Skeletal muscle tissue (tissue), 4 donors: ENCODE measurements around the gene IDH3G. TPM values are rescaled to one million over a fixed set of nuclear protein-coding genes. Genes with fewer than 3 reads are reported as not detected.

Experiments
- H3K27ac ChIP-seq: one replicate; pipeline ENCODE4 v1.7.0; 2013; ENCODE audit warnings: mild to moderate bottlenecking, low read depth, low read length, inconsistent platforms
- H3K27me3 ChIP-seq, 3 donors: one replicate each; pipeline ENCODE4 v1.7.0; 2013; ENCODE audit warnings: low read length in 3 of 3; ENCODE audit not compliant: control insufficient read depth in 3 of 3, insufficient read depth in 3 of 3
- H3K36me3 ChIP-seq, 3 donors: one replicate each; pipeline ENCODE4 v1.7.0; 2013; ENCODE audit warnings: low read length in 3 of 3; ENCODE audit not compliant: control insufficient read depth in 3 of 3, insufficient read depth in 3 of 3
- H3K4me1 ChIP-seq, 3 donors: one replicate each; pipeline ENCODE4 v1.7.0; 2013; ENCODE audit warnings: low read length in 3 of 3, mild to moderate bottlenecking in 3 of 3; ENCODE audit not compliant: control insufficient read depth in 3 of 3, insufficient read depth in 3 of 3
- H3K4me3 ChIP-seq, 3 donors: one replicate each; pipeline ENCODE4 v1.7.0; 2013; ENCODE audit warnings: low read length in 3 of 3
- H3K9ac ChIP-seq, 3 donors: one replicate each; pipeline ENCODE4 v1.7.0; 2013; ENCODE audit warnings: low read length in 3 of 3, mild to moderate bottlenecking in 3 of 3, moderate library complexity in 2 of 3, low read depth in 1 of 3
- H3K9me3 ChIP-seq, 3 donors: one replicate each; pipeline ENCODE4 v1.7.0; 2013; ENCODE audit warnings: low read length in 3 of 3; ENCODE audit not compliant: control insufficient read depth in 3 of 3
- total RNA-seq: library from RNA; depleted of rRNA; stranded (reverse); fragments of >200 nt; gene quantifications from one replicate; pipeline ENCODE4 v1.2.3, GENCODE V29; 2014
- donor health status: Osteomylitis.

The IDH3G gene
- total RNA-seq, 1 donor from 2014 or later: 25.1 TPM

GRCh38 chrX:153803211-153804099 is 9.3 kb upstream of the IDH3G start:
- Histone ChIP-seq H3K36me3 (peaks cover 0 to 4% (median 3%) of the 10 kb centered on the region in 3 donors), H3K27ac (no peak overlapping the region), H3K9me3 (no peaks in the 10 kb centered on the region), H3K4me3 (no peak overlapping the region), H3K4me1 (peaks cover 4 to 13% (median 10%) of the 10 kb centered on the region in 3 donors), H3K27me3 (peaks cover 0 to under 1% (median 0%) of the 10 kb centered on the region in 3 donors), H3K9ac (no peak overlapping the region)

GRCh38 chrX:153802513-153803045 is 8.4 kb upstream of the IDH3G start:
- Histone ChIP-seq H3K36me3 (peaks cover 2 to 11% (median 11%) of the 10 kb centered on the region in 3 donors), H3K4me3 (no peak overlapping the region), H3K4me1 (peaks cover 4 to 13% (median 10%) of the 10 kb centered on the region in 3 donors), H3K9me3 (no peaks in the 10 kb centered on the region), H3K9ac (no peak overlapping the region), H3K27ac (no peak overlapping the region), H3K27me3 (no peaks in the 10 kb centered on the region)

- Histone ChIP-seq H3K36me3 (peaks cover 5 to 17% (median 13%) of the 10 kb centered on the region in 3 donors), H3K9me3 (no peaks in the 10 kb centered on the region), H3K27ac (no peak overlapping the region), H3K4me1 (peaks cover 4 to 13% (median 10%) of the 10 kb centered on the region in 3 donors), H3K27me3 (no peaks in the 10 kb centered on the region), H3K9ac (no peak overlapping the region), H3K4me3 (no peak overlapping the region)
Measured at GRCh38 chrX:153801669-153802068, 7.5 kb upstream of the IDH3G start.

GRCh38 chrX:153800746-153801145 is 6.6 kb upstream of the IDH3G start:
- Histone ChIP-seq H3K4me3 (no peak overlapping the region), H3K36me3 (peaks cover 7 to 17% (median 13%) of the 10 kb centered on the region in 3 donors), H3K27me3 (no peaks in the 10 kb centered on the region), H3K27ac (no peak overlapping the region), H3K4me1 (peaks cover 10 to 18% (median 18%) of the 10 kb centered on the region in 3 donors), H3K9me3 (no peaks in the 10 kb centered on the region), H3K9ac (no peak overlapping the region)

GRCh38 chrX:153800177-153800722 is 6.1 kb upstream of the IDH3G start:
- Histone ChIP-seq H3K36me3 (peaks cover 7 to 17% (median 13%) of the 10 kb centered on the region in 3 donors), H3K27me3 (no peaks in the 10 kb centered on the region), H3K9ac (peak overlapping the region in 1 of 3 donors; percentile 40), H3K4me1 (peaks cover 15 to 23% (median 22%) of the 10 kb centered on the region in 3 donors), H3K27ac (no peak overlapping the region), H3K9me3 (no peaks in the 10 kb centered on the region), H3K4me3 (no peak overlapping the region)

GRCh38 chrX:153799326-153799725 is 5.2 kb upstream of the IDH3G start:
- Histone ChIP-seq H3K9me3 (no peaks in the 10 kb centered on the region), H3K27ac (no peak overlapping the region), H3K4me1 (peaks cover 18 to 30% (median 25%) of the 10 kb centered on the region in 3 donors), H3K4me3 (no peak overlapping the region), H3K9ac (no peak overlapping the region), H3K36me3 (peaks cover 7 to 17% (median 13%) of the 10 kb centered on the region in 3 donors), H3K27me3 (no peaks in the 10 kb centered on the region)

GRCh38 chrX:153797415-153798015 is 3.3 kb upstream of the IDH3G start:
- H3K36me3 ChIP-seq: peaks cover 7 to 17% (median 13%) of the 10 kb centered on the region in 3 donors
- H3K4me3 ChIP-seq: no peak overlapping the region
- peaks cover 27 to 41% (median 36%) of the 10 kb centered on the region in 3 donors for H3K4me1 ChIP-seq
- no peak overlapping the region for H3K9ac ChIP-seq
- H3K27me3 ChIP-seq: no peaks in the 10 kb centered on the region
- no peaks in the 10 kb centered on the region for H3K9me3 ChIP-seq
- no peak overlapping the region for H3K27ac ChIP-seq

- Histone ChIP-seq H3K4me1 (peaks cover 38 to 55% (median 44%) of the 10 kb centered on the region in 3 donors), H3K9ac (peak overlapping the region; percentile 76 to 92 (median 81)), H3K27me3 (no peaks in the 10 kb centered on the region), H3K27ac (peak overlapping the region; percentile 90), H3K36me3 (peaks cover 7 to 17% (median 13%) of the 10 kb centered on the region in 3 donors), H3K9me3 (no peaks in the 10 kb centered on the region), H3K4me3 (peak overlapping the region; percentile 77 to 83 (median 78))
Measured at GRCh38 chrX:153794897-153795816, 982 bp upstream of the IDH3G start.

- Histone ChIP-seq H3K9ac (peak overlapping the region; percentile 81 to 93 (median 92)), H3K4me3 (peak overlapping the region; percentile 78 to 83 (median 82)), H3K4me1 (peaks cover 37 to 51% (median 38%) of the 10 kb centered on the region in 3 donors), H3K27ac (peak overlapping the region; percentile 90), H3K27me3 (no peaks in the 10 kb centered on the region), H3K36me3 (peaks cover 11 to 16% (median 15%) of the 10 kb centered on the region in 3 donors), H3K9me3 (no peaks in the 10 kb centered on the region)
Measured at GRCh38 chrX:153793291-153793690, 884 bp downstream of the IDH3G start.
